B cell (primary cell): ENCODE data around the gene UBL3. TPM values are rescaled to one million over a fixed set of nuclear protein-coding genes. Genes with fewer than 3 reads are reported as not detected.

Experiments
- ATAC-seq: fragments of 200-7000 bp; cut with Tn5 transposase; one replicate; pipeline ENCODE4 v1.10.0; 2021; ENCODE audit warnings: low read depth, mild to moderate bottlenecking, moderate number of reproducible peaks, moderate library complexity
- CTCF ChIA-PET: fragments of 350-600 bp; sonication (Branson Sonifier 250); formaldehyde crosslinking; loops from one replicate; lab custom pipeline; 2021; ENCODE audit warnings: antibody characterized with exemption, inconsistent platforms; lab: Charles Lee
- POLR2A ChIA-PET: fragments of 350-600 bp; sonication (Branson Sonifier 250); formaldehyde crosslinking; loops from one replicate; lab custom pipeline; 2021; ENCODE audit warnings: antibody characterized with exemption; lab: Charles Lee
- DNase-seq: peaks from one replicate; pipeline ENCODE4 v3.0.0; 2013
- H2AFZ ChIP-seq: 2 replicates; pipeline ENCODE4 v1.6.1; 2012; ENCODE audit warnings: mild to moderate bottlenecking, low read depth, low read length; ENCODE audit not compliant: insufficient read depth, poor library complexity, severe bottlenecking
- H3K27ac ChIP-seq, 2 donors: 1 replicate in 1 of 2; 2 replicates in 1 of 2; pipeline ENCODE4 v1.5.1; 2012 to 2013; ENCODE audit warnings: low read length in 2 of 2, mild to moderate bottlenecking in 2 of 2, moderate library complexity in 1 of 2
- H3K27me3 ChIP-seq, 4 experiments: fragments of 200-600 bp in 1 of 4; sonication (generic) in 1 of 4; replicated peaks in 1 of 4; 1 replicate in 2 of 4; 2 replicates in 2 of 4; pipeline versions ENCODE4 v1.6.1 to v1.7.0; 2013 to 2016; ENCODE audit warnings: low read length in 3 of 4, mild to moderate bottlenecking in 2 of 4, mixed read lengths in 1 of 4, moderate library complexity in 1 of 4; ENCODE audit not compliant: insufficient read depth in 4 of 4, control insufficient read depth in 3 of 4; ENCODE audit errors: control extremely low read depth in 1 of 4
- H3K36me3 ChIP-seq, 2 experiments: replicated peaks in 1 of 2; 1 replicate in 1 of 2; 2 replicates in 1 of 2; pipeline versions ENCODE4 v1.6.1 to v1.7.1; 2013; ENCODE audit warnings: low read length in 1 of 2; ENCODE audit not compliant: insufficient read depth in 2 of 2, control insufficient read depth in 1 of 2; ENCODE audit errors: control extremely low read depth in 1 of 2, extremely low read depth in 1 of 2
- H3K4me1 ChIP-seq, 2 donors: fragments of 200-600 bp in 1 of 2; sonication (generic) in 1 of 2; 1 replicate in 1 of 2; 2 replicates in 1 of 2; pipeline versions ENCODE4 v1.5.1 to v1.6.1; 2013 to 2017; ENCODE audit warnings: low read length in 2 of 2; ENCODE audit not compliant: control insufficient read depth in 2 of 2, insufficient read depth in 2 of 2
- H3K4me2 ChIP-seq: replicated peaks from 2 replicates; pipeline ENCODE3; 2012; ENCODE audit warnings: mild to moderate bottlenecking, low read depth, low read length; ENCODE audit not compliant: poor library complexity, severe bottlenecking
- H3K4me3 ChIP-seq, 5 experiments: fragments of 200-600 bp in 1 of 5; sonication (generic) in 1 of 5; 1 replicate in 3 of 5; 2 replicates in 2 of 5; pipeline versions ENCODE4 v1.5.1 to v1.7.0; 2011 to 2016; ENCODE audit warnings: low read length in 4 of 5, mild to moderate bottlenecking in 4 of 5, low read depth in 2 of 5, control low read depth in 1 of 5, moderate library complexity in 1 of 5; ENCODE audit not compliant: insufficient read depth in 1 of 5; ENCODE audit errors: control extremely low read depth in 1 of 5, extremely low read depth in 1 of 5
- H3K79me2 ChIP-seq: fragments of 200-600 bp; sonication (generic); one replicate; pipeline ENCODE4 v1.6.0; 2016; ENCODE audit warnings: low read length; ENCODE audit not compliant: control insufficient read depth, insufficient read depth
- H3K9ac ChIP-seq: fragments of 200-600 bp; sonication (generic); 2 replicates; pipeline ENCODE4 v1.6.1; 2017; ENCODE audit warnings: mild to moderate bottlenecking, low read length, moderate library complexity
- H3K9me3 ChIP-seq, 3 donors: one replicate each; pipeline versions ENCODE4 v1.6.1 to v1.7.1; 2013; ENCODE audit warnings: low read length in 2 of 3; ENCODE audit not compliant: control insufficient read depth in 2 of 3, insufficient read depth in 1 of 3; ENCODE audit errors: control extremely low read depth in 1 of 3
- H4K20me1 ChIP-seq: 2 replicates; pipeline ENCODE4 v1.6.0; 2012; ENCODE audit warnings: mild to moderate bottlenecking, low read length; ENCODE audit not compliant: insufficient read depth, control insufficient read depth, poor library complexity, severe bottlenecking
- H3K27ac Mint-ChIP-seq: one replicate; pipeline ENCODE4 v1.8.0; 2021; ENCODE audit warnings: mixed read lengths
- H3K27me3 Mint-ChIP-seq: one replicate; pipeline ENCODE4 v1.8.0; 2021; ENCODE audit warnings: mixed read lengths
- H3K4me1 Mint-ChIP-seq: one replicate; pipeline ENCODE4 v1.8.0; 2021; ENCODE audit warnings: mixed read lengths
- H3K4me3 Mint-ChIP-seq: one replicate; pipeline ENCODE4 v1.8.0; 2021; ENCODE audit warnings: mixed read lengths
- H3K9me3 Mint-ChIP-seq: one replicate; pipeline ENCODE4 v1.8.0; 2022; ENCODE audit warnings: mixed read lengths; ENCODE audit not compliant: insufficient read depth
- CTCF ChIP-seq: fragments of 200-600 bp; IDR thresholded peaks from one replicate; pipeline ENCODE4 v1.8.0; 2022; ENCODE audit warnings: antibody characterized with exemption, mild to moderate bottlenecking
- EZH2 ChIP-seq: IDR thresholded peaks from 2 replicates; pipeline ENCODE4 v1.6.1; 2012; ENCODE audit warnings: borderline replicate concordance, low read depth, mild to moderate bottlenecking, moderate library complexity, low read length; ENCODE audit not compliant: insufficient read depth, poor library complexity, severe bottlenecking
- WGBS: methylation state at CpG from one replicate; pipeline ENCODE4 v1.1.5; 2013; ENCODE audit warnings: missing lambda C conversion rate; ENCODE audit not compliant: insufficient coverage; 5-methylcytosine and 5-hydroxymethylcytosine counted together
- intact Hi-C: fragments of 100-400 bp; cut with micrococcal nuclease; formaldehyde crosslinking; loops from one replicate; pipeline ENCODE4 v1.10.0; 2022
- polyA plus RNA-seq: library from polyadenylated mRNA; depleted of rRNA; stranded (reverse); fragments of >200 nt; gene quantifications from 2 replicates; pipeline ENCODE4 v1.2.3, GENCODE V29; 2012
- total RNA-seq, 2 donors: library from RNA; stranded (reverse); fragments of 120-200 nt in 1 of 2; gene quantifications; 1 replicate in 1 of 2; 2 replicates in 1 of 2; pipeline versions ENCODE4 v1.2.3 to v1.2.4, GENCODE V29; 2013 to 2022

Gene UBL3
- total and polyA plus RNA-seq, 2 donors (not counting 1 experiment from before 2014, with no cell fraction given), result 7.3 to 27.9 TPM

DNA sequence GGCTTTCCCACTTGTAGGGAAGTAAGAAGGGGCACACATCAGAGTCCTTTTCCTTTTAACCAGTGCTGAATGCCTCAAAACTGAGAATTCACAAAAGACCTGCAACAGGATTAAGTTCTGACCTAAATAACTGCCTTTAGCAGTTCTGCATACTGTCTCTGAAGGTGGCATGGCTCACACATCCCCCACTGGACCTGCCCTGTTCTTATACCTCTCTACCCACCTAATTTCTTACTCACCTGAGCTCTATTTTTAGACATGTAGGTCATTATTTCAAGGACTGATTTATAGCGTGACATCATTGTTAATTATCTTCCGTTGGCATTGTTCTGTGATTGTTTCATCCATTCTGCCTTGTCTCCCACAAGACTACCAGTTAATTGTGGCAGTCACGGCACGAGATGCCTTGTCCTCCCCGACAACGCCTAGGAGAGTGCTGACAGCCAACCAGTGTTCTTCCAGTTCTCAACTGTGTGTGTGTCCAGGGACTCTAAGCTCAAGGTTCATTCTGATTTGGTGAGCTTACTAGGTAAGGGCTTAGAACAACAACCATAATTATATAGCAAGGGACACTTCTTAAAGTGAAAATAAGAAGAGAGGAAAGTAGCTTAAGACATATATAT lies 27.1 kb upstream of the UBL3 start:
- 100% methylated on average over 4 of the region's 6 CpGs for WGBS
- CTCF ChIA-PET, result interaction anchor here (1.1 kb wide), 1 partner anchor 25 kb away, joined by 3 read pairs; no protein-coding TSS in a partner anchor

More for the DNA sequence above, 27.1 kb upstream of the UBL3 start:
- no peaks in the 10 kb centered on the region for H4K20me1 ChIP-seq
- no peaks in the 10 kb centered on the region for H3K36me3 ChIP-seq
- Mint-ChIP-seq H3K27me3 (peaks cover 42% of the 10 kb centered on the region), H3K9me3 (no peaks in the 10 kb centered on the region), H3K4me1 (no peaks in the 10 kb centered on the region), H3K27ac (no peak overlapping the region), H3K4me3 (no peak overlapping the region)
- H3K27me3 ChIP-seq, result peaks cover 0 to 4% (median 2%) of the 10 kb centered on the region in 4 experiments
- H3K4me1 ChIP-seq, result no peaks in the 10 kb centered on the region
- intact Hi-C loops, result no loop called here
- H3K4me3 ChIP-seq, result no peak overlapping the region
- DNase-seq (no peak), ATAC-seq (no peak)
- no peaks in the 10 kb centered on the region for H3K79me2 ChIP-seq
- peaks cover 0 to 2% (median 0%) of the 10 kb centered on the region in 3 donors for H3K9me3 ChIP-seq
- TF ChIP-seq CTCF (no peak), EZH2 (no peak)
- no peak overlapping the region for H2AFZ ChIP-seq
- no peak overlapping the region for H3K27ac ChIP-seq
- H3K9ac ChIP-seq, result no peak overlapping the region
- no peak overlapping the region for H3K4me2 ChIP-seq
- POLR2A ChIA-PET, result no interaction called here
